Activated CD8-positive, alpha-beta T cell treated with anti-CD3 and anti-CD28 coated beads for 36 hours (primary cell): Measurements from ENCODE around the gene TIGD1. TPM values are rescaled to one million over a fixed set of nuclear protein-coding genes. Genes with fewer than 3 reads are reported as not detected.

Experiments
- ATAC-seq: fragments of 200-7000 bp; cut with Tn5 transposase; one replicate; pipeline ENCODE4 v1.10.0; 2021; ENCODE audit warnings: mild to moderate bottlenecking, moderate library complexity
- CTCF ChIA-PET: fragments of 350-600 bp; sonication (Branson Sonifier 250); formaldehyde crosslinking; loops from one replicate; lab custom pipeline; 2021; ENCODE audit warnings: antibody characterized with exemption; lab: Charles Lee
- POLR2A ChIA-PET: fragments of 350-600 bp; sonication (Branson Sonifier 250); formaldehyde crosslinking; loops from one replicate; lab custom pipeline; 2021; ENCODE audit warnings: antibody characterized with exemption; lab: Charles Lee
- DNase-seq: peaks from one replicate; pipeline ENCODE4 v3.0.0-alpha.2; 2020
- H3K27ac Mint-ChIP-seq: one replicate; pipeline ENCODE4 v1.8.0; 2021; ENCODE audit warnings: mild to moderate bottlenecking, mixed read lengths
- H3K27me3 Mint-ChIP-seq: one replicate; pipeline ENCODE4 v1.8.0; 2021; ENCODE audit warnings: mixed read lengths
- H3K36me3 Mint-ChIP-seq: one replicate; pipeline ENCODE4 v1.8.0; 2021; ENCODE audit warnings: low read depth, mixed read lengths
- H3K4me1 Mint-ChIP-seq: one replicate; pipeline ENCODE4 v1.8.0; 2021; ENCODE audit warnings: low read depth, mixed read lengths
- H3K4me3 Mint-ChIP-seq: one replicate; pipeline ENCODE4 v1.8.0; 2021; ENCODE audit warnings: mild to moderate bottlenecking, moderate library complexity, mixed read lengths
- H3K9me3 Mint-ChIP-seq: one replicate; pipeline ENCODE4 v1.8.0; 2021; ENCODE audit warnings: mixed read lengths
- CTCF ChIP-seq: fragments of 200-600 bp; IDR thresholded peaks from one replicate; pipeline ENCODE4 v1.8.0; 2022; ENCODE audit warnings: antibody characterized with exemption, mild to moderate bottlenecking
- intact Hi-C: fragments of 100-400 bp; cut with micrococcal nuclease; formaldehyde crosslinking; loops from one replicate; pipeline ENCODE4 v1.10.0; 2022
- total RNA-seq, 2 experiments: library from RNA; stranded (reverse); gene quantifications; one replicate each; pipeline ENCODE4 v1.2.3, GENCODE V29; 2021

TIGD1 gene
- total RNA-seq, 2 experiments from 2014 or later: 8.3 to 8.7 TPM

- peaks cover 25% of the 10 kb centered on the region for H3K36me3 Mint-ChIP-seq
- POLR2A ChIA-PET: interaction anchor here (0.6 kb wide), 1 partner anchor 48 kb away, joined by 3 read pairs; no protein-coding TSS in a partner anchor
These were observed 27.5 kb upstream of the TIGD1 start for GRCh38 chr2:232577841-232578240.

GRCh38 chr2:232576995-232577394, 26.6 kb upstream of the TIGD1 start:
- CTCF ChIA-PET: no interaction called here
- H3K4me3 Mint-ChIP-seq: no peak overlapping the region
- DNase-seq (no peak), ATAC-seq (no peak)
- POLR2A ChIA-PET: no interaction called here
- H3K27ac Mint-ChIP-seq: no peak overlapping the region
- H3K9me3 Mint-ChIP-seq: no peaks in the 10 kb centered on the region
- H3K36me3 Mint-ChIP-seq: peaks cover 21% of the 10 kb centered on the region
- intact Hi-C loops: no loop called here
- TF ChIP-seq CTCF: no peak
- no peaks in the 10 kb centered on the region for H3K27me3 Mint-ChIP-seq
- H3K4me1 Mint-ChIP-seq: peaks cover 11% of the 10 kb centered on the region

More at GRCh38 chr2:232577841-232578240, 27.5 kb upstream of the TIGD1 start:
- TF ChIP-seq CTCF: no peak
- DNase-seq (no peak), ATAC-seq (no peak)
- no peaks in the 10 kb centered on the region for H3K27me3 Mint-ChIP-seq
- intact Hi-C loops: no loop called here
- no peaks in the 10 kb centered on the region for H3K9me3 Mint-ChIP-seq
- no peak overlapping the region for H3K27ac Mint-ChIP-seq
- H3K4me3 Mint-ChIP-seq: no peak overlapping the region
- peaks cover 11% of the 10 kb centered on the region for H3K4me1 Mint-ChIP-seq
- CTCF ChIA-PET: no interaction called here

GRCh38 chr2:232575404-232575746, 25.0 kb upstream of the TIGD1 start:
- Mint-ChIP-seq H3K4me1 (peaks cover 10% of the 10 kb centered on the region), H3K27me3 (no peaks in the 10 kb centered on the region), H3K36me3 (peaks cover 19% of the 10 kb centered on the region), H3K4me3 (no peak overlapping the region), H3K9me3 (no peaks in the 10 kb centered on the region), H3K27ac (no peak overlapping the region)
- intact Hi-C loops: no loop called here
- ChIA-PET POLR2A (no interaction called here), CTCF (no interaction called here)
- TF ChIP-seq CTCF: no peak
- no peak for DNase-seq
- ATAC-seq: no peak

- TF ChIP-seq CTCF: no peak
- Mint-ChIP-seq H3K9me3 (no peaks in the 10 kb centered on the region), H3K36me3 (peaks cover 17% of the 10 kb centered on the region), H3K4me3 (no peak overlapping the region), H3K27me3 (no peaks in the 10 kb centered on the region), H3K27ac (no peak overlapping the region), H3K4me1 (peaks cover 5% of the 10 kb centered on the region)
- CTCF ChIA-PET: no interaction called here
- no peak for ATAC-seq
- no peak for DNase-seq
- POLR2A ChIA-PET: no interaction called here
- intact Hi-C loops: no loop called here
These were observed 24.5 kb upstream of the TIGD1 start for GRCh38 chr2:232574674-232575403.

- POLR2A ChIA-PET: no interaction called here
- no peaks in the 10 kb centered on the region for H3K9me3 Mint-ChIP-seq
- ATAC-seq (no peak), DNase-seq (no peak)
- intact Hi-C loops: no loop called here
- no peak overlapping the region for H3K27ac Mint-ChIP-seq
- CTCF ChIA-PET: no interaction called here
- peaks cover 24% of the 10 kb centered on the region for H3K36me3 Mint-ChIP-seq
- peaks cover 5% of the 10 kb centered on the region for H3K4me1 Mint-ChIP-seq
- no peaks in the 10 kb centered on the region for H3K27me3 Mint-ChIP-seq
- no peak overlapping the region for H3K4me3 Mint-ChIP-seq
- no peak for TF ChIP-seq CTCF
These were observed 23.5 kb upstream of the TIGD1 start for GRCh38 chr2:232573771-232574435.
